ENCODE data around the gene TMEM158.

Gene TMEM158

DNA sequence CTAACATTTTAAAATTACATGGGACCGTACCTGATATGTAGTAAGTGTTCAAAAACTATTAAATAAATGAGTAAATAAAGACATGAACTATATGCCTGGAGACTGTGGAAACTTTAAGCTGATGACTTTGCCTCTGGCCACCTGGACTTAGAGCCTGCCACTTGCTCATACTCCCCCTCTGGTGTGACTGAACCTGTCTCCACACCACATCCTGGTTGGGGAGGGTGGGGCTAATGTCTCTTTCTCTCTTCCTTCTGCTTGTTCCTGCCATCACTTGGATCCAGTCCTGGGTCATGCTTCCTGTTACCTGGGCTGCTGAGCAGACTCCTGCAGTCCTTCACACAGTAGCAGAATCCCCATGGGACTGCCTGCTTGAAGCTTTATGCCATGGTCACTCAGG, 8.2 kb upstream of the TMEM158 start:
- no peak for DNase-seq

DNA sequence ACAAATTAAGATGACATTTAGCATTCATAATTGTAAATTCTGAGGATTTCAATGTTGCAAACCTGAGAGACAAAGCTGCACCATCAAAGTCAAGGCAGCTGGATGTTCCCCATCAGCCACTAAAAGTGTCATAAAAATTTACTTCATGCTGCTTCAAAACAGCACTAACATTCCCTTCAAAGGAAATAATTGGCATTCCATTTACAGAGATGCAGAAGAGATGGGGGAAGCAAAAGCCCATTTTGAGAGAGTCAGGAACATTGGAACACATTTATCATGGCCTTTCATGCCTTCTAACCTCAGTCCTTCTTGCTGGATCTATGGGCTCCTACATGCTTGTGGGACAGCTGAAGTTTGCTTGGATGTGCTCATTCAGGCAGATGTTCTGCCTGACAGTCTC, 6.4 kb upstream of the TMEM158 start:
- no peak for DNase-seq

DNA sequence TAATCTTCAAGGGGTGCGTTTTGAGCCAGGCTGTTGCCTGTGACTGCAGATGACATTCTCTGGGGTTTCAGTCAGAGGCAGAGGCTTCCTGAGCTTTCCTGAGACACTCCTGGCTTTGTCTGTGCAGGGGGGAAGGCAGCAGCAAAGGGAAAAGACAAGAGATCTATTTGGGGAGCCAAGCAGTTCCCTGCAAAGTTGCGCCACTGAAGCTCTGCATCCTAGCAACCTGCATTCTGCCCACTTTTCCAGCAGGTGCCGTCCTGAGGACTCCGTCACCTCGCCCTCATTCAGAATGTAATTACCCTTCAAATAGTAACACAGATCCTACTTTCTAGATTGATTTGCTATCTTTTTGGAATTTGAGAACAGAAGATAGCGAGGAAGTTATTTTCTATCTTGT, 1.9 kb upstream of the TMEM158 start:
- DNase-seq, result peak in 11 of 56 donors; percentile 3 to 25 (median 8)

DNA sequence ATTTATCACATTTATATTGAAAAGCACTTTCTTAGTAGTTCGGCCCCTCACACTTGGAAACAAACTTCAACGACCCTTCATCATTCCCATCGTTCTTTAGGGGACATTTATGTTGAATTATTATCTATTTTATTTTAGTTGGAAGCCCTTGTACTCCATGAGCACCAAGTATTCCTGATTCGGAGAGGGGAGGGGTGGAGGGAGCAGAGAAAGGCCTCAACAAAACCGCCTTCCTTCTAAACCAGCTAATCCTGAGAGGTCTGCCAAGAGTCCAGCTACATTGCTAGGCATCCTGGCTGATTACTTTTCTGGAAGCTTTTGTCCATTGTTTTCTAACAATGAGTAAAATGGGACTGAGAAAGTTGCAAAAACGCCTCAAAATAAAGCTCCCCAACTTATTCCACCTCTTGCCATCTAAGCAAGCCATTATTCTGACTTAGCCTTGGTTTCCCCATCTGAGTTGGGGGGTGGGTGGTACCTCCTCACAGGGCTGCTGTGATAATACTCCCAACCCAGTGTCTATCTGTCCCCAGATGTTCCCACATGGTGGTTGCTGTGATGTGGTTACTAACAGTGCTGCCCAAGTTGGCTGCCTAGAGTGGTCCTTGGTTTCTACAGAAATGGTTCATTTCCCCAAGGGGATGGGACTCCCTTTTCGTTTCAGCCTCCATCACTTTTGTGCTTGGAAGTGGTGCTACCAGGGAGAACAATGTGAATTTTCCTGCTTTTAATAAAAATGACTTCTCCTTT, 1.2 kb upstream of the TMEM158 start:
- DNase-seq, result peak in 1 of 56 donors; percentile 4

DNA sequence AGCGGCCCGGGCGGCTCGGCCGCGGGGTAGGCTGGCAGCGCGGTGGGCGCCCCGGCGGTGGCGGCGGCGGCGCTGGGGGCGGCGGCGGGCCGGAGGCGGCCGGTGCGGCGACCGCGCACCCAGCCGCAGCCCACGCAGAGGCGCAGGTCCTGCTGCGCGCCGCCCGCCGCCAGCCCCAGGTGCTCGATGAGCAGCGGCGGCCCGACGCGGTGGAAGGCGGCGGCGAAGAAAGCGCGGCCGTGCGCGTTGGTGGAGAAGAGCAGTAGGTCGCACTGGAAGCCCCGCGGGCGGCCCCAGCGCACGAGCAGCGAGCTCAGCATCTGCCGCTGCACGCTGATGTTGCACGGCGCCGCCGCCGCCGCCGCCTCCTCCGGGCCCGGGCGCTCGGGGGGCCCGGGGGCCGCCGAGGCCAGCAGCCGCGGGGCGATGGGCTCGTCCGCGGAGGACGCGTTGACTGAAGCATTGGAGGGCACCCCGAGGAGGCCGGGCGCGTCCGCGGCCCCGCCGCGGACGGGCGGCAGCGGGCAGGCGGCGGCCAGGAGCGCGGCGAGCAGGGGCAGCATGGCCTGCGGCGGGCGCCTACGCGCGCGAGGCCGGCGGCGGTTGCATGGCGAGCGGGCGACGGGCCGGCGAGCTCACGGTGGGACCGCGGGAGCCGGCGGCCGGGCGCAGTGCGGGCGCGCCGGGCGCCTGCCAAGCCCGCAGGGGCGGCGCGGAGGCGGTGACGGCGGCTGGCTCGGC, 452 bp downstream of the TMEM158 start:
- DNase-seq, result peak in 5 of 56 donors; percentile 7 to 38 (median 15)

DNA sequence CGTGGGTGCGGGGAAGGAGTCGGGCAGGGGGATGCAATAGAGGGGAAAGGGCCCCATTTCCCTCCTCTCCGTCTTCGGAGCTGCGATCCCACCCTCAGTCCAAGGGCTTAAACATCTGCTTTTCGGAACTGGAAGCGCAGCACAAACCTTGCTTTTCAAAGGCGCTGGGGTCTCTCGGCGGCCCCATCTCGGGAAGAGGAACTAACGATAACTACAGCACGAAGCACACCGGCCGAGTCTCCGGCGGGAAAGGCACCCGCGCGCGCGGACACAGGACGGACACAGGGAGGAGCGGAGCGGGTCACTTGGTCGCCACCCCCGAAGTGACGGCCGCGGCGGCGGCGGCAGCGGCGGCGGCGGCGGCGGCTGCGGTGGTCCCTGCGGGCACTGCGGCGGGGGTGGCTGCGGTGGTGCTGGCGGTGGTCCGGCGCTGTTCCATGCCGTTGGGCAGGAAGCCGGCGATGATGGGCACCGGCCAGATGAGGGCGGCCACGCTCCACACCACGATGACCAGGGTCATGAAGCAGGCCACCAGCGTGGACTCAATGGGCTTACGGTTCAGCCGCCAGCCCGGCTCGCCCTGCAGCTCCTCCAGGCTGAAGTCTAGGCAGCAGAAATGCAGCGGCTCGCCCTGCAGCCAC, 1.1 kb downstream of the TMEM158 start:
- peak in 53 of 56 donors; percentile 10 to 83 (median 56) for DNase-seq

DNA sequence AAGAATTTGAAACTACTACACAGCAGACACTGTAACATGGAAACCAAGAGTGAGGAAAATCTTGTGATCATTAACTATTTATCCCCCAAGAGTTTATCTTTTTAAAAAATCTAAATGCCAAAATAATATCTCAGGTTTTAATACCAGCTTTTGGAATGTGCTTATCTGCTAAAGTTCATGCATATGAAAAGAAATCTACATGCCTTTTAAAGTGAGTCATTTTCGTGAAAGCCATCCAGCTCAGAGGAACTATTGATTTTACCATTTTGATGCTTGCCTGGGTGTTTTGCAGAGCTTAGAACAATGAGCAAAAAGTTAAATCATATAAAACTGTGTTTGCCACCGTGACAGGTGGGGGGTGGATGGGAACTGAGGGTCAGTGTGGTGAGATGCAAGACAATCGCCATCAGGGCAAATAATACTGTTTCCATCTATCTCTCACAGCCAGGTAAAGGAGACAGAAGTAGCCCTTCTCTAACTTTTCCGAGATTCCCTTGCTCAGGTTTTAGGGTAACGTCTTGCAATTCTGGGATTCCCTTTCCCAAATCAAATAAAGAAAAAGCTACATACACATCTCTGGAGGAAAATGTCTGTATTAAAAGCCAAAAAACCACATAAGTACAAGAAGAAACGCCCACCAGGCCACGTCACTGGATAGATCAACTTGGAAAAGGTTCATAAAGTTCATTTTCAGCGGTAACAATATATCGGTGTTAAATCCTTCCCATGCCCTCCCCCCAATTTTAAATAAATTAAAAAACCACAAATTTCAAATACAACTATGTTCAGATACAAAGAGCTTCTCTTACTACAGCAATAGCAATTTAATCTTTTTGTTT, 2.0 kb downstream of the TMEM158 start:
- no peak for DNase-seq

DNA sequence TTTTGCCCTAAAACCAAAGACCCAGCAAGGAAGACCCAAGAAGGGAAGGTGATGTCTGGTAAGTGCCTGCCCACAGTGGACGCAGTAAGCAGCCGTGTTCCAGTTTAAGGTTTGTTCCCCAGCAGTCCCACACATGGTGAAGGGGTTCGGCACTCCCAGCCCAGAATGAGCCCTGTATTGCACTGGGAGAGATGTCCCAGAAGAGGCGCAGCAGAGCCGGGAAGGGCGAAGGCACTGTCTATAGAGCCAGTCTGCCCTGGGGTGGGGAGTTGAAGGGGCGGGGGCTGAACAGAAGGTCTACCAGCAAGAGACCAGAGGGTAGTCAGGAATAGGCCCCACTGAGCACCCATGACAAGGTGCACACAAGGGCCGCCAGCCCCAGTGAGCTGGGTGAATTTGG, 6.4 kb downstream of the TMEM158 start:
- DNase-seq, result no peak

DNA sequence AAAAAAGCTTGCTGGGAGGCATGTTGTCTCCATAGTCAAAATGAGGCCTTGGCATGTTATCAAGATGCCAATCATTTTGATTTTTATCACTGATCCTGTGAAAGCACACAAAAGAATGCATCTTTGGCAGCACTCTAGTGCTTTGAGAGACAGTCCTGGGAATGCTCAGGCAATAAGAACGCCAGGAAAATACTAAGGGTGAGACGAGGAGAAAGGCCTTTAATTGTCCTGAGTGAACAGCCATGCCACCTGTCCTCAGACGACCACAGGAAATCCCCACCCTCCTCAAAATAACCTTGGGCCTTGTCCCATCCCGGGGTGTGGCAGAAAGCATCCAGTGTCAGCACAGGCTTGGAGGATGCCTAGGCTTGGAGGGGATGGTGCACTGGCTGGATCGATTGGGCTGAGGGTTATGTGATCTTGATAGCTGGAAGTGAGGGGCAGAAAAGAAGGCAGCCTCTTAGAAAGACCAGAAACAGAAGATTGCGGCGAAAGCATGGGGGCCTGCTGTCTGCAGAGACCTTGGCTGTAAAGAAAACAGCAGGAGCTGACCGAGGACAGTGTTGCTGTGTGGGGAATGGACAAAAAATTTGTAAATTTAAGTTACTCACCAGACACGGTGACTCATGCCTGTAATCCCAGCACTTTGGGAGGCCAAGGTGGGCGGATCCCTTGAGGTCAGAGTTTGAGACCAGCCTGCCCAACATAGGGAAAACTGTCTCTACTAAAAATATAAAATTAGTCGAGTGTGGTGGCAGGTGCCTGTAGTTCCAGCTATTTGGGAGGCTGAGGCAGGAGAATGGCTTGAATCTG, 7.3 kb downstream of the TMEM158 start:
- no peak for DNase-seq

DNA sequence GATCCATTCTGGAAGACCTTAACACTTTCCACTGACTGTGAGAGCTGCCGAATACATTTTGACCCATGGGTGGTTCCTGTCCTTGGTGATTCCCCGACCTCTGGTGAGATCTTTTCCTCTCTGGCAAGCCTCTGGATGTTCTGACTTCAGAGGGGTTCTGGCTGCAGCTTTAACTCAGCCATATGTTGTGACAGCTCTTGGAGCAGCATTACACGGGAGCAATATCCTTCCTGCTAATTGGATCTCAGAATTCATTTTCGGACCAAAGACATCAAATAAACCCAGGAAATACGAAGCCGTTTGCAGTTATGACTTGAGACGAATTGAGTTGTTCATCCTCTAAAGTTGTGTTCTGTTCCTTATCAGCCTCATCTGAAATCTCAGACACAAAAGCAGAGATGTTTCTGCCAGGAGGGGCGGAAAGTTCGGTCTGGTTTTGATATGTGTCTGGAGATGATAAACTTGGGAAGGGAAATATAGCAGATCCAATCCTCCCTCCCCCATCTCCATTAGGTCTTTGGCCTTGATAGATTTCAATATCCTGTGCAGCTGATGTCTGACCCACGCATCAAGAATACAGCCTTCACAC, 10.0 kb downstream of the TMEM158 start:
- DNase-seq, result no peak

DNA sequence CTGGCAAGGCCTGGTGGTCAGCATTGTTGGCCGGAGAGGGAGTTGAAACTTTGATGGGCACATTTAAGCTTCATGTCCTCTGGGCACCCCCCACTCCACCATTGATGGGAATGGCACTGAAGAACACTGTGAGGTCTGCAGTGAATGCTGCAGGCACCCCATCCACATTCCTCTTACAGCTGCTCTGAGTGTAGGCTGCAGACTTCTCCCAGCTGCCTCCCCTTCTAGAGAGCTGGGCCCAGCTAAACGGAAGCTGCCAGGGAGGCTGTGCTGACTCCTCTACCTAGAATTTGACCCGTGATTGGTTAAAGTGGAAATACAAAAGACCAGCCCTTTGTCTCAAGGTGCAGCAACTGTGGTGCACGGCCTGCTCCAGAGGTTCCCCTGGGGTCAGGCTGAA, 10.6 kb downstream of the TMEM158 start:
- DNase-seq, result no peak

DNA sequence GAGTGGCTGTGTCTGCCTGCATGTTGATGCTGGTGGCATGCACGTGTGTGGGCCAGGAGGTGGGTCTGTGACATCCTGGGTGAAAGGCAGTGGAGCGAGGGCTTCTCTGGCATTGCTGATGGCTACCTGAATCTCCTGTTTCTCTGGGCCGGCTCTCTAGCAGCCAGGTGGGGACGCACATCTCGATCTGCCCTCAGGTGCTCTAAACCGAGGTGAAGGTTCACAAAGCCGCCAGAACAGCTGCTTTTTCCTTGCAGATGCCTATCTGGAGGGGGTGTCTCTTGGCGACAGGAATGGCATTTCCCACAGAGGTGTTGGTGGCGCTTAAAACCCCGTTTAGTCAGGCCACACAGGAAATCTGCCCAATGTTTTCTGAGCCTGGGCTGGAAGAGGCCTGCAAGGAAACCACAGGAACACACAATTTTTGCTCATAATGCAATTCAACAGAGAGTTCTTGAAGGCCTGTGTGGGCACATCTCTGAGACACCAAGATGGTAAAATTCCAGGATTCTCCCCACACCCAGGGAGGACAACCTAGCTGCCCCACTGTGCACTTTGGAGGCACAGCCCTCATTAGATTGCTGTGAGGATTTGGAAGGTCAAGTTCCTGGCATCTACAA, 11.9 kb downstream of the TMEM158 start:
- DNase-seq, result no peak

DNA sequence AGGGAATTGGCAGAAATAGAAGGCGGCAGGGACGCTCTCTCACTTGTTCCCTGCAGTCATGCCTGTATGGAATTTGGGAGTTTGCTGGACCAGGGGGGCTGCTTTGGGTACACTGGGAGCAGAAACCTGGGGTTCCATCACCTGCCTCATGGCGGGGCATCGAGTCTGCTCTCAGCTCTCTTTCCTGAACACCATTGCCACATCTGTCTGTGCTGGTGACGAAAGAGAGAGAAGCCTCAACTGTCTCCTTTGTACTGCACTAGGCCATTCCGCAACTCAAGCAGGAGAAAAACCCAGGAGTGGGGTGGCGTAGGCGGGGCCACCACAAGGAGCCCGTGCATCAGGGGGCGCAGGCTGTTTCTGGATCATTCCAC, 14.0 kb downstream of the TMEM158 start:
- DNase-seq, result no peak

DNA sequence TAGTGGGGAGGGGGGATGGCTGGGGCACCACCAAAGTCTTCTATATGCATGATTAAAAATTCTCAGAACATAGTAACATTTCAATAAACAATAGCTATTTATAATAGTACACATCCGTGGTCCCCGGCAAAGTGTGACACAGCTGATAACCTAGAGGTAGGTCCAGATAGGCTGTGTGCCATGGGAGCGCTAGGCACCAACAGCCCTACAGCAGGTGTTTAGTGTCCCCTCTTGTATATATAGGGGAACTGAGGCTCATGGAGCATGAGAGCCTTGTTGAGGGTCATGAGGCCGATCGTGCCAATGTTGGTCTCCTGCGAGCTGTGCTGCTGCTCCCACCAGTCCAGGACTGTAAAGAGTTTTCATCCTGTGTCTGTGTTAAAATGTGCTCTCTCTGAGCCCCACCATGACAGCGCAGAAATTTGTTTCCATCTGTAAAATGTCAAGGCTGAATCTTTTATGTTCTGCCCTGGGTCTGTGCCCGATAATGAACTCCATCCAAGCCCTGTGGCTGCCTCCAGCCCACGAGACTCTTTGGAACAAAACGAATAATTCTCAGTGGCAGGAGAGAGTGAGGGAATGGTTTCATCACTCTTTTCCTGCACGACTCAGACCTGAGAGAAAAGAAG, 14.5 kb downstream of the TMEM158 start:
- DNase-seq, result peak in 2 of 56 donors; percentile 4 to 7

DNA sequence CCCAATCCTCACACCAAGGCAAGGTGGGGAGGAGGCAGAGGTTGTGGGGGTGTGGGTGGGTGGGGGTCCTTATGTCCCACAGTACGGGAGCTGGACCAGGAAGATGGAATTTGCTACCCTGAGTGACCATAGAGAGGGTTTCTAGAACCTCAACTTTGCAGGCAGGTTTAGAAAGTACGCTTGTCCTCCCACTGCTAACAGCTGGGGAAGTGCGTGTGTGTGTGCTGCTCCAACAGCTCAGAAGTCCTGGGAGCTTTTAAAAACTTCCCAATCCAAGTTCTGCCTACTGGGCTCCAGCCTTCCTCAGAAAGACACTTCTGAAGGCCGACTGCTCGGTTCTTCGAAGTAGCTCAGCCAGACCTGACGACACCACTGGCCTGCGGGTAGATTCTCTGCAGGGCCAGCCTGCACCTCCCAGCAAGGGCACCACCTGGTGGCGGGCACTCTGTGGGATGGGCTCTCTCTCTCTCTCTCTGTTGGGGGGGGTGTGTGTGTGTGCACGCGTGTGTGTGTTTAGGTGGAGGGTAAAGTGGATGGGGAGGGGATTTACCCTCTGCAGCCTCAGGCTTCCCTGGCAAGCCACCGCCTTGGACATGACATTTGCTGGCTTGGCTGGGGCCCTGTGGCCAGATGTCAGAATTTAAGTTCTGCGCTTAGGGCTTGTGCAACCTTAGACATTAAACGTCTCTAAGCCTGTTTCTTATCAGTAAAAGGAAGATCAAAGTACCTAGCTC, 15.6 kb downstream of the TMEM158 start:
- peak in 37 of 56 donors; percentile 3 to 58 (median 21) for DNase-seq

DNA sequence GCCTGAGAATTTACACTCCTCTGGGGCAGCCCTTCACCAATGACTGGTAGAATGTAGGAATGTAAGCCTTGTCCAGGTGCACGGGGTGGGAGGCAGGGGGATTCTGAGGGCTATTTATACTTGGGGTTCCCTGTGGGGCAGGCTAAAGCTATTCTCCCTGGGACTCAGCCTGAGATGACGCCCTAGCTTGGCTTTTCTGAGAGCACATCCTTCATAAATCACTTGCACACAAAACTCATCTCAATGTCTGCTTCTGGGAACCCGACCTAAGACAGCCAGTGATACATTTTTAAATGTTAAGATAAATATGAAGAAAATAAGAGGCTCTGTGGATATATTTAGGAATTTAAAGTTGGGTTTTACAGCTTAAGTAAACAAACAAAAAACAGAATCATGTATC, 16.6 kb downstream of the TMEM158 start:
- DNase-seq, result no peak

DNA sequence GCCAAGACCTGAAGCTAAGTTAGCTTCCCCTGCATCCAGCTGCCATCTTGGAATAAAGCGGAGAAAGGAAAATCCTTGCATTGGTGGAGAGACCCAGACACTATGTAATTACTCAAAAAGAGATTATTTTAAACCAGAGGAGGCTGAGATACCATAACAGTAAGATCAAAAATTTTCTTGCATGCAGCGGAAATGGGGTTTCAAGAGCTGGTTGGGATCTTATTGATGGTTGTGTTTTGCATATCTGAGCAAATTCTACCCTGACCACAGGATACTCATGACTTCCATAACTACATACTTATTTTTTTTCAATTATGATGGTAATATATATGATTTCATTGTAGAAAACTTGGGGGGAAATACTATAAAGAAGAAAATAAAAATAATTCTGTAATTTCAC, 17.5 kb downstream of the TMEM158 start:
- no peak for DNase-seq

DNA sequence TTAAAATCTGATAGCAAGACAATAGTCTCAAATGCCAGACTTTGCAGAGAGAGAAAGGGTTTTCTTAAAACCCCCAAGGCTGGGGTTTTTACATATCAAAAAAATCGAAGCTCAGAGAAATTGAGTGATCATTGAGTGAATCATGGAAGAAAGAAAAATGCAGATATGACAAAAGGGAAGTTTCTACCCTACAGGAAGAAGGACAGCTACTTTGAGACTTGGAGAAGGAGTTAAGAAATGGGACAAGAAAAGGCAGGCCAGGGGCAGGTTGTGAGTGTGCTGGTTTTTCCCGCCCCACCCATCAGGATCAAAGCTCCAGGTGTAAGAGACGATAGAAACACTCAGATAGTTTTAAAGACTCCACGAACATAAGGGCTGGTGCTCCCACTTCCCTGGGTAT, 18.6 kb downstream of the TMEM158 start:
- no peak for DNase-seq

DNA sequence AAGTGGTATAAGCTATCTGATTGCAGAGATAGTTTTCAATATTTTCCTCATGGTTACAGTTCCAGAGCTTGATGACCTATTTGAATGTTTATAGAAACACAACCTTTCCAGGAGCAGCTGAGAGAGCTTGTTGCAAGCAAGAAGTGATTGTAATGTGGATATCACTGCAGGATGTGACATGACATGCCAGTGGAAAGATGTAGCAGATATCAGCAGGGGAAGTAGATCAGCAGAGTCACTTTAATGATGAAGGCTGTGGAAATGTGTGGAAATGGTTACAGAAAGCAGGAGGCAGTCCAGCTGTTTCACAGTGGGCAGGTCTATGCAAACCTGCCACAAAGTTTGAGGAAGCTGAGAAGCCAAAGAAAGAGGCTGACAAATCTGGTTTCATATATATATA, 21.0 kb downstream of the TMEM158 start:
- no peak for DNase-seq
